Smooth muscle cell (in vitro differentiated cells): ENCODE data around the gene NEK11. TPM values are rescaled to one million over a fixed set of nuclear protein-coding genes. Genes with fewer than 3 reads are reported as not detected.
"Not testable (repeated sequence)": the region's sequence is repeated elsewhere in the genome, so short reads cannot be mapped to it uniquely, and the experiment has no call there.

Experiments used
- DNase-seq: peaks from one replicate; lab custom pipeline; 2025; ENCODE audit not compliant: unreplicated experiment; lab: John Stamatoyannopoulos, UW
- H2AFZ ChIP-seq: fragments of 200-600 bp; sonication (generic); 2 replicates; pipeline ENCODE4 v1.6.0; 2016; ENCODE audit warnings: antibody characterized with exemption, low read depth, mild to moderate bottlenecking
- H3F3A ChIP-seq: fragments of 200-600 bp; sonication (generic); 2 replicates; pipeline ENCODE4 v1.6.0; 2017; ENCODE audit warnings: antibody characterized with exemption, low read depth
- H3K27ac ChIP-seq: fragments of 200-600 bp; sonication (generic); 2 replicates; pipeline ENCODE4 v1.5.1; 2016; ENCODE audit warnings: low read depth, mild to moderate bottlenecking
- H3K27me3 ChIP-seq: fragments of 200-600 bp; sonication (generic); 2 replicates; pipeline ENCODE4 v1.6.1; 2016; ENCODE audit warnings: low read depth, mild to moderate bottlenecking
- H3K36me3 ChIP-seq: fragments of 200-600 bp; sonication (generic); 2 replicates; pipeline ENCODE4 v1.5.1; 2016; ENCODE audit warnings: low read depth
- H3K4me1 ChIP-seq: fragments of 200-600 bp; sonication (generic); 2 replicates; pipeline ENCODE4 v1.5.1; 2016; ENCODE audit warnings: low read depth
- H3K4me2 ChIP-seq: fragments of 200-600 bp; sonication (generic); 2 replicates; pipeline ENCODE4 v1.6.0; 2016; ENCODE audit warnings: mild to moderate bottlenecking
- H3K4me3 ChIP-seq: fragments of 200-600 bp; sonication (generic); 2 replicates; pipeline ENCODE4 v1.5.1; 2016; ENCODE audit warnings: mild to moderate bottlenecking
- H3K79me2 ChIP-seq: fragments of 200-600 bp; sonication (generic); 2 replicates; pipeline ENCODE4 v1.6.0; 2016; ENCODE audit warnings: low read depth, mild to moderate bottlenecking
- H3K9ac ChIP-seq: fragments of 200-600 bp; sonication (generic); 2 replicates; pipeline ENCODE4 v1.6.0; 2016; ENCODE audit warnings: low read depth
- H3K9me3 ChIP-seq: fragments of 200-600 bp; sonication (generic); replicated peaks from 2 replicates; pipeline ENCODE4 v1.5.1; 2016; ENCODE audit warnings: low read depth
- H4K20me1 ChIP-seq: fragments of 200-600 bp; sonication (generic); 2 replicates; pipeline ENCODE4 v1.6.0; 2016; ENCODE audit warnings: low read depth
- WGBS: methylation state at CpG from one replicate; pipeline ENCODE4 v1.1.7; 2016; ENCODE audit warnings: low lambda C conversion rate; 5-methylcytosine and 5-hydroxymethylcytosine counted together
- polyA plus RNA-seq: library from polyadenylated mRNA; unstranded; fragments of >200 nt; fragmentation: Nextera tagmentation; extraction: Ambion mirVana; gene quantifications from 2 replicates; pipeline ENCODE4 v1.2.1, GENCODE V29; 2016
- total RNA-seq: library from RNA; depleted of rRNA; stranded (reverse); fragments of >200 nt; gene quantifications from 2 replicates; pipeline ENCODE4 v1.2.3, GENCODE V29; 2014
- TF ChIP-seq, protein P1 (sequence below): fragments of 200-600 bp; sonication (generic); IDR thresholded peaks from 2 replicates; pipeline ENCODE4 v1.5.1; 2017; ENCODE audit warnings: borderline replicate concordance, mild to moderate bottlenecking, antibody characterized with exemption; ENCODE audit not compliant: insufficient read depth, poor library complexity, severe bottlenecking

Gene NEK11
- total and polyA plus RNA-seq, 2 experiments from 2014 or later, result 3.0 to 3.3 TPM

DNA sequence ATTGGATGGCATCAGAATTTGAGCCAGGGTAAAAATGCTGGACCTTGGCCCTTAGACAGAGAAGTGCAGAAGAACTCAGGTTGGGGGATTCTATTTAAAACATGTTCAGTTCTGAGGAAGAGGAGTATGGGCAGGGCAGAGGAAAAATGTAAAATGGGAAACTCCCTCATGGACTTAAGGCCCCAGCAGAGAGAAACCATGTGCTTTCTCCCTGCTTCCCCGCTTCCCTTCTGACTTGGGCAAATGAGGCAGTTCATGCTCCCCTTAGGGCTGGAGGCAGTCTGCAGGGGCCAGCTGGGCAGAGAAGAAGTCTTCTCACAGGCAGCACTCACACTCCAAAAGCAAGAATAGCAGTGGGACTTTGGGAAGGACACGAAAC lies 345.0 kb downstream of the NEK11 start:
- 96% methylated on average over 2 of the region's 2 CpGs for WGBS
- no peaks in the 10 kb centered on the region for H3K79me2 ChIP-seq
- H3F3A ChIP-seq, result no peaks in the 10 kb centered on the region
- H3K36me3 ChIP-seq, result no peaks in the 10 kb centered on the region
- H4K20me1 ChIP-seq, result no peaks in the 10 kb centered on the region
- no peak overlapping the region for H3K9ac ChIP-seq
- TF ChIP-seq, protein P1, sequence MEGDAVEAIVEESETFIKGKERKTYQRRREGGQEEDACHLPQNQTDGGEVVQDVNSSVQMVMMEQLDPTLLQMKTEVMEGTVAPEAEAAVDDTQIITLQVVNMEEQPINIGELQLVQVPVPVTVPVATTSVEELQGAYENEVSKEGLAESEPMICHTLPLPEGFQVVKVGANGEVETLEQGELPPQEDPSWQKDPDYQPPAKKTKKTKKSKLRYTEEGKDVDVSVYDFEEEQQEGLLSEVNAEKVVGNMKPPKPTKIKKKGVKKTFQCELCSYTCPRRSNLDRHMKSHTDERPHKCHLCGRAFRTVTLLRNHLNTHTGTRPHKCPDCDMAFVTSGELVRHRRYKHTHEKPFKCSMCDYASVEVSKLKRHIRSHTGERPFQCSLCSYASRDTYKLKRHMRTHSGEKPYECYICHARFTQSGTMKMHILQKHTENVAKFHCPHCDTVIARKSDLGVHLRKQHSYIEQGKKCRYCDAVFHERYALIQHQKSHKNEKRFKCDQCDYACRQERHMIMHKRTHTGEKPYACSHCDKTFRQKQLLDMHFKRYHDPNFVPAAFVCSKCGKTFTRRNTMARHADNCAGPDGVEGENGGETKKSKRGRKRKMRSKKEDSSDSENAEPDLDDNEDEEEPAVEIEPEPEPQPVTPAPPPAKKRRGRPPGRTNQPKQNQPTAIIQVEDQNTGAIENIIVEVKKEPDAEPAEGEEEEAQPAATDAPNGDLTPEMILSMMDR, result no peak
- no peaks in the 10 kb centered on the region for H3K4me1 ChIP-seq
- no peak for DNase-seq
- no peaks in the 10 kb centered on the region for H3K9me3 ChIP-seq
- no peaks in the 10 kb centered on the region for H3K27me3 ChIP-seq
- no peak overlapping the region for H2AFZ ChIP-seq
- H3K4me3 ChIP-seq, result no peak overlapping the region
- no peak overlapping the region for H3K4me2 ChIP-seq
- no peak overlapping the region for H3K27ac ChIP-seq

DNA sequence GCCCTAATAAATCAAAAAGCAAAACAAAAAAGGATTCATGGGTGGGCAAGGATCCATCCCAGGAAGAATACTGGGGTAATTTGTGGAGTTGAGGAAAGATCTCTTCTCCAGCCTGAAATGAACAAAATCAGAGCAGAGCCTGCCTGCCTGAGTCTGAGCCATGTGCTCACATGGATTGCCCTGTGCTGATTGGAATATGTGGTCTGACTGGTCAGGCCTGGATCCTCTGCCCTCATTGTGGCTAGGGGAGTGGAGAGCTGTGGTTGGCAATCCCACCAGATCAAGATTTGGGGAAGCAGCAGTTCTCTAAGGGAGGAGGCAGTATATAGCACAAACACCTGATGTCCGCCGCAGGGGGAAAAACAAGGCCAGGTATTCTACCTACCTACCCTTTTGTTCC lies 348.1 kb downstream of the NEK11 start:
- Histone ChIP-seq H3K27ac (no peak overlapping the region), H3F3A (no peaks in the 10 kb centered on the region), H3K4me3 (no peak overlapping the region), H3K4me1 (no peaks in the 10 kb centered on the region), H3K4me2 (no peak overlapping the region), H3K9ac (peak overlapping the region; percentile 11), H3K9me3 (no peaks in the 10 kb centered on the region), H2AFZ (no peak overlapping the region), H3K79me2 (peaks cover 4% of the 10 kb centered on the region), H3K36me3 (no peaks in the 10 kb centered on the region), H4K20me1 (no peaks in the 10 kb centered on the region), H3K27me3 (no peaks in the 10 kb centered on the region)
- 100% methylated on average over 2 of the region's 2 CpGs for WGBS
- TF ChIP-seq, protein P1, result no peak
- no peak for DNase-seq

DNA sequence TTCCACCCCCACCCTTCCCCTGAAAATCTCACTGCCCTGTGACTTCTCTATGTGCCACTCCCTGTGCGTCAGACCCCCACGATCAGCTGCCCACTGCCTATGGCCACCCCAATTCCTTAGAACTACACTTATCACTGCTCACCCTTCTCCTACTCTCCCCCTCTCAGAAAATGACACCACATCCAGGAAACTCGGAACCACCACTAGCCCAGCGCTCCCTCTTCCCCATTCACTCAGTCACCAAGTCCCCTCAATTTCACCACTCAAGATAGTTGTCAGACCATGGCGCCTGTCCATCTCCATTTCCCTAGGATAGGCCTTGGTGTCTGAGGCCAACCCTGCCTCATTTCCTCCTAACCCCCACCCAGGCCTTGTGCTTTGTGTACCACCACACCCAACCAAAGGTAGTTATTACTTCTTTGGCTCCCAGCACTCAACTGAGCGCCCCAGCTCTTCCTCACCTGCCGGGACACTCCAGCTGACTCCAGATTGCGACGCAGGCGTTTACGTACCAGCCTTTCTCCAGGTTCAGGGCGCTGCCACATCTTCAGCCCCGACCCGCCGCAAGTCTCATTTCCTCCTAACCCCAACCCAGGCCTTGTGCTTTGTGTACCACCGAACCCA lies 354.3 kb downstream of the NEK11 start:
- not testable (repeated sequence) for H3K27ac ChIP-seq, H3K27me3 ChIP-seq, H3K9me3 ChIP-seq, H3F3A ChIP-seq, DNase-seq, H3K79me2 ChIP-seq, H4K20me1 ChIP-seq, H3K4me1 ChIP-seq, H3K36me3 ChIP-seq
- 26% methylated on average over 16 of the region's 16 CpGs for WGBS
- Histone ChIP-seq H3K9ac (peak overlapping the region; percentile 60), H3K4me3 (peak overlapping the region; percentile 80), H3K4me2 (peak overlapping the region; percentile 94), H2AFZ (peak overlapping the region; percentile 93)

DNA sequence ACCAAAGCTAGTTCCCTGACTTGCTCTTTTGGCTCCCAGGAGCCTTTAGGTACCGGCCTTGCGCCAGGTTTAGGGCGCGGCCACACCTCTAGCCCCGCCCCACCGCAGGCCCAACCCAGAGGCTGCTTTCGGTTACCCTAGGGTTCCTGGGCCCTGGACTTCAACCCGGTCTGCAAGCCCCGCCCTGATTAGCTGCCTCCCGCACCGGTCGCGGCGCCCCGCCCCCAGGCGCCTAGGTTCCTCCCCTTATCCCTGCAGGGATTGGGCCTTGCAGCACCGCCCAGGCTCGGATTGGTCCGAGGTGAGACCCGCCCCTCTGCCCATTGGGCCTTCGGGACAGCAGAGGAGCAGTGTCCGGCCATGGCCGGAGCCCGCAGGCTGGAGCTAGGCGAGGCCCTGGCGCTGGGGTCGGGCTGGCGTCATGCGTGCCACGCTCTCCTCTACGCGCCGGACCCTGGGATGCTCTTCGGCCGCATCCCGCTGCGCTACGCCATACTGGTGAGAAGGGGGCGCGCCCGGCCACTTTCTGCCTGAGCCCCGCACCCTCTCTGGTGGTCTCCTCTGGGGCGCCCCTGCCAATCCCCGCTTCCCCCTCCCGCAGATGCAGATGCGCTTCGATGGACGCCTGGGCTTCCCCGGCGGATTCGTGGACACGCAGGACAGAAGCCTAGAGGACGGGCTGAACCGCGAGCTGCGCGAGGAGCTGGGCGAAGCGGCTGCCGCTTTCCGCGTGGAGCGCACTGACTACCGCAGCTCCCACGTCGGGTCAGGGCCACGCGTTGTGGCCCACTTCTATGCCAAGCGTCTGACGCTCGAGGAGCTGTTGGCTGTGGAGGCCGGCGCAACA lies 355.0 kb downstream of the NEK11 start, which contains the start of gene NUDT16:
TSS of gene NUDT16 (plus strand) at position 330 of the 847 bp plus-strand sequence. CDS start at position 361, 31 bp downstream.
- H3K79me2 ChIP-seq, result peaks cover 9% of the 10 kb centered on the region
- 2% methylated on average over 68 of the region's 73 CpGs for WGBS
- peaks cover 7% of the 10 kb centered on the region for H3K4me1 ChIP-seq
- H2AFZ ChIP-seq, result peak within 1 kb of the TSS; percentile 93
- H4K20me1 ChIP-seq, result no peaks in the 10 kb centered on the region
- H3K9ac ChIP-seq, result peak within 1 kb of the TSS; percentile 71
- H3F3A ChIP-seq, result no peaks in the 10 kb centered on the region
- H3K36me3 ChIP-seq, result no peaks in the 10 kb centered on the region
- peak; percentile 94 for DNase-seq
- H3K4me2 ChIP-seq, result peak within 1 kb of the TSS; percentile 94
- TF ChIP-seq, protein P1, result no peak
- H3K27ac ChIP-seq, result no peak within 1 kb of the TSS
- no peaks in the 10 kb centered on the region for H3K9me3 ChIP-seq
- no peaks in the 10 kb centered on the region for H3K27me3 ChIP-seq
- peak within 1 kb of the TSS; percentile 80 for H3K4me3 ChIP-seq
